Esophagus muscularis mucosa (tissue), 3 donors: ENCODE results near the gene GRM4.

Source experiments
- CTCF ChIP-seq, 3 experiments: fragments of 200-600 bp in 2 of 3; fragments of 450-650 bp in 1 of 3; sonication (generic) in 2 of 3; IDR thresholded peaks; one replicate each; pipeline ENCODE4 v1.5.1; 2017 to 2019; ENCODE audit warnings: antibody characterized with exemption in 3 of 3, mild to moderate bottlenecking in 2 of 3, moderate library complexity in 1 of 3
- POLR2A ChIP-seq: fragments of 450-650 bp; IDR thresholded peaks from one replicate; pipeline ENCODE4 v1.6.1; 2017; ENCODE audit warnings: antibody characterized with exemption, moderate library complexity, mild to moderate bottlenecking, low read depth

- TF ChIP-seq CTCF (IDR thresholded peaks at IDR 0.05) (no peak), POLR2A (no peak)
These were observed 55.4 kb downstream of the GRM4 start for GRCh38 chr6:34090529-34090928.
